ENCODE data around the gene LMTK3.

LMTK3 gene

DNA sequence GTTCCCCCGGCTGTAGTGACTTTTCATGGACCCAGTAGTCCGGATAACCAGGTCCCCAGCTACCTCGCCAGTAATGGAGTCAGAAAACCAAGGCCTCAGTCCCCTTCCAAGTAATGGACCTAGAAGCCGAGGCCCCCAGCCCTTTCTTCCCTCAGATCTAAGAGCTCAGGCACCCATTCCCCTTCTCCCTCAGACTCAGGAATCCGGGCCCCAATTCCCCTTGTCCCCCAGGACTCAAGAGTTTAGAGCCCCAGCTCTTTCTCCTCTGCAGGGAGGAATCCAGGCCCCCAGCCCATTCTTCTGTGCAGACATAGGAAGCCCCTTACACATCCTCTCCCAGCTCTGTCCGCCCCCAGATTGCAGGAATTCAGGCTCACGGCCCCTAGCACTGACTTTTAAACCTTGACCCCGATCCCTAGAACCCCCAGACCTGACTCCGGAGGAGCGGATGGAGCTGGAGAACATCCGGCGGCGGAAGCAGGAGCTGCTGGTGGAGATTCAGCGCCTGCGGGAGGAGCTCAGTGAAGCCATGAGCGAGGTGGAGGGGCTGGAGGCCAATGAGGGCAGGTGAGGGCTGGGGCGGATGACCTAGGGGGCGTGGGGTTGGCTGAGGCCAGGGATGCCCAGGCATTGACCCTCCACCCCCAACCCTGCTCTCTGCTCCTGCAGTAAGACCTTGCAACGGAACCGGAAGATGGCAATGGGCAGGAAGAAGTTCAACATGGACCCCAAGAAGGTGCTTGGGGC is 41.5 kb downstream of the LMTK3 start:
- DNase-seq, result no peak

DNA sequence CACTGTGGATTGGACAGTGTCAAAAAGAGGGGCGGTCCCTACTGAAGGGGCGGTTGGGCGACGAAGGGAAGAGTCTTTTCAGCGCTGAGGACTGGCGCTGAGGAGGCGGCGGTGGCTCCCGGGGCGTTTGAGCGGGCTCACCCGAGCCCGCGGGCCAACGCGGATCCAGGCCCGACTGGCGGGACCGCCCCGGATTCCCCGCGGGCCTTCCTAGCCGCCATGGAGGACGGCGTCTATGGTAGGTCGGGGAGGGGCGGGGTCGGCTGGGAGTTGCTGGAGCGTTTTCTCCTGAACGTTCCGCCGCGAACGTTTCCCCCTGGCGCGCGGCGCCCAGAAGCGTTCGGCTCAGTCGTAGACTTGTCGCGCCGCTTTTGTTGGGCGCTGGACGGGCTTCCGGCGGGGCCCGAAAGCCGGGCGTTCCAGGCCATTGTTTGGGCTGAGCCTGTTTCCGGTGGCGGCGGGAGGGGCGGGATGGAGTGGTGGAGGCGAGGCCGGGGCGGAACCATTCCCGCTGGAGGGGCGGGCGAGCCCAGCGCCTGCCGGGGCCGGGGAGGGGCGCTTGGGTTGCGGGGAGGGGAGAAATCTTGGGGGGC is 42.2 kb downstream of the LMTK3 start, which contains the start of gene CYTH2:
Gene CYTH2 (plus strand): TSS at position 81 of the 593 bp plus-strand sequence. CDS start 139 bp downstream, at position 220.
- peak; percentile 54 for DNase-seq

DNA sequence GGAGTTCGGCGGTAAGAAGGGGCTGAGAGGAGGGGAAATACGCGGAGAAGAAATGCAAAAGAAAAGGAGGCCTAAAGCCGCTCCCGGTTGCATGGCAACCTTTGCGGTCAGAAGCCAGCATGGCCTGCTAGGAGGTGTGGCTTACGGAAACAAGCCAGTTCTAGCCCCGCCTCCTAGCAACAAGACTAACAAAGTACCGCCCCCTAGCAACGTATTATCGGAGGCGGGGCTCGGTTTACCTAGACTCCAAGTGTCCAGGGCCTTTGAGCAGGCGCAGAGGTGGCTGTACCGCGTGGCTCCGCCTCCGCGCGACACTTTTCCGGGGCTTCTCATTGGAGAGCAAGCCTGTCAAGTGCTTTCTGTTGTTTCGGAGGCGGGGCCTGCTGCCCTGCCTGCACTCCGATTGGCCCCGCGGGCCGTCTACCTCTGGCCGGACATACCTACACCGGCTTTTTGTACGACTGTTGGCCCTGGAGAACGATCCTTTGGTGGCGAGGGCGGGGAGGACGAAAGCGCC is 42.8 kb downstream of the LMTK3 start:
- DNase-seq, result peak; percentile 99

DNA sequence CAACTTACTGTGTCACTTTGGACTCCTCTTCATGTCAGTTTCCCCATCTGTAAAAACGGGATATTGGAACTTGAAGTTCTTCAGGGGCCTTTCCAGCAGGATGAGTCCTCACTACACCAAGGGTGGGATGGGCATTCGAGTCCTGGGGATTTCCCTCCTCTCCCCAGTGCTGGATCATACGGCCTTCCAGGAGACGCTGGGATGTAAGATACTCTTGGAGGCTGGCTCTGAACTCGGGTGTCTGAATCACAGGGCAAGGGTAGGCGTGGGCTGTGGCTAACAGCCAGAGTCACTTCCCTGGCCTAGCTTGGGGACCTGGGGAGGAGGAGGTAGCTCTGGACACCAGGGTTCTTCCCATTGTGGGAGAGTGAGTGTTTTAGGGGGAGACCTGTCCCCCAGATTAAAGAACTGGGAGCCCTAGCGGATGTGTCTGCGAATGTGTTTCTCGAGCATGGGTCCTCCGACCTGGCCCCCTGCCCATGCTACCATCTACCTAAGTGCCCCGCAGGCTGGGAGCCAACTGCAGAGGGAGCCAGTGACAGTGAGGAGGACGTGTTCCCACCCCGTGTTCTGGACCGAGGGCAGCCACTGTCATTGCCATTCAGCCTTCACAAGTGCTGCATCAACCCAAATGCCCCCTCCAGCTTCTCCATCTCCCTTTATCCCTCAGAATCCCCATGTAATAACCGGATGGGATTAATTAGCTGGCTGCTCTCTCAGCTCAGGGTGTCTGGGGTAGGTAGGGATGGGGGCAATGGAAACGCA is 44.9 kb downstream of the LMTK3 start:
- peak; percentile 42 for DNase-seq

DNA sequence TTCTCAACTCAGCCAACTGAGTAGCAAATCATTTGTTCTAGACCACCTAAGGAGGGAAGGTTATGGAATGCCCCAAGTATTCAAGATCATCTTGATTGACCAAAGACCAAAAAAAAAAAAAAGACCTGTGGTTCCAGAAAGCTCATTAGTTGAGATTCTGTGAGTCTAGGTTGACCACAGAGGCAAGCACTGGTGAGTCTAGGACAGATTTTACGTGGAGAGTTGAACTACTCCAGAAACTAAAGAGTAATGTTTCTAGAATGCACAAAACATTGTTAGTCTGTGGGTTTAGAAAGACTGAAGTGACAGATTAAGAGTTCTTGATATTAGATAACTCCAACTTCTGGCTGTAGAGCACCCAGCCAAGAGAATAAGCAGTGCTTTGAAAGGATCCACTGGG is 46.4 kb downstream of the LMTK3 start:
- no peak for DNase-seq

DNA sequence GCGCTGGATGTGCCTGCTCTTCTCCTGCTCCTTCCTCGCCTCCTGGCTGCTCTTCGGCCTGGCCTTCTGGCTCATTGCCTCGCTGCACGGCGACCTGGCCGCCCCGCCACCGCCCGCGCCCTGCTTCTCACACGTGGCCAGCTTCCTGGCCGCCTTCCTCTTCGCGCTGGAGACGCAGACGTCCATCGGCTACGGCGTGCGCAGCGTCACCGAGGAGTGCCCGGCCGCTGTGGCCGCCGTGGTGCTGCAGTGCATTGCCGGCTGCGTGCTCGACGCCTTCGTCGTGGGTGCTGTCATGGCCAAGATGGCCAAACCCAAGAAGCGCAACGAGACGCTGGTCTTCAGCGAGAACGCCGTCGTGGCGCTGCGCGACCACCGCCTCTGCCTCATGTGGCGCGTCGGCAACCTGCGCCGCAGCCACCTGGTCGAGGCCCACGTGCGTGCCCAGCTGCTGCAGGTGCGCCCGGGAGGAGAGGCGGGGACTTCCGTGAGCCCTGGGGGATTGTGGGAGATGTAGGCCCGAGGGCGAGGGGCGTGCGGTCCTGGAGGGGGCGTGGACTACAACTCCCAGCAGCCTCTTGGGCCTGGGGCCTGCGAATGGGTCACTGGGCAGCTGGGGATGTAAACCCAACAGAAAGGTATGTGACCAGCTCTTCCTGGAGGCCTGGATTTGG is 49.5 kb downstream of the LMTK3 start:
- DNase-seq, result no peak

DNA sequence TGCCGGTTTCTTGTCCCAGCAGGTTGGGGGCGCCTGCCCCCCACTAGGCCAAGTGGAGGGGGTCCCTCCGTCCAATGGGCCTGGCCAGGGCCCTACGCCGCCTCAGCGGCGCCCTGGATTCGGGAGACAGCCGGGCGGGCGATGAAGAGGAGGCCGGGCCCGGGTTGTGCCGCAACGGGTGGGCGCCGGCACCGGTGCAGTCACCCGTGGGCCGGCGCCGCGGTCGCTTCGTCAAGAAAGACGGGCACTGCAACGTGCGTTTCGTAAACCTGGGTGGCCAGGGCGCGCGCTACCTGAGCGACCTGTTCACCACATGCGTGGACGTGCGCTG is 50.0 kb downstream of the LMTK3 start:
- DNase-seq, result no peak

DNA sequence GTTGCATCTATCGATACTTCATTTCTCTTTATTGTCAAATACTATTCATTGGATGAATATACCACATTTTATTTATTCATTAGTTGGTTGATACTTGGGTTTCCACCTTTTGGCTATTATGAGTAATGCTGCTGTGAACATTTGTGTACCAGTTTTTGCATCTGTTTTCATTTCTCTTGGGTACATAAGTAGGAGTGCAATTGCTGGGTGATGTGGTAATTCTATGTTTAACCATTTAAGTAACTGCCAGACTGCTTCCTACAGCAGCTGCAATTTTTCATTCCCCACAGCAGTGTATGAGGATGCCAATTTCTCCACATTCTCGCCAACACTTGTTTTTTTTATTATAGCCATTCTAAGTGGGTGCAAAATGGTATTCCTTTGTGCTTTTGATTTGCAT is 53.6 kb downstream of the LMTK3 start:
- DNase-seq, result no peak

DNA sequence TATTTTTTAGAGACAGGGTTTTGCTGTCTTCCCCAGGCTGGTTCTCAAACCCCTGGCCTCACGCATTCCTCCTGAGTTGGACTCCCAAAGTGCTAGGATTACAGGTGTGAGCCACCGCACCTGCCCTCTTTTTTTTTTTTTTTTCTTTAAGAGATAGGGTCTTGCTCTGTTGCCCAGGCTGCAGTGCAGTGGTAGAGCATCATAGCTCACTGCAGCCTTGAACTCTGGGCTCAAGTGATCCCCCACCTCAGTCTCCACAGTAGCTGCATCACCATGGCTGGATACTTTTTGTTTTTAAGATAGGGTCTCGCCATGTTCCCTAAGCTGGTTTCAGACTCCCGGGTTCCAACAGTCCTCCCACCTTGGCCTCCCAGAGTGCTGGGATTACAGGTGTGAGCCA is 54.8 kb downstream of the LMTK3 start:
- no peak for DNase-seq

DNA sequence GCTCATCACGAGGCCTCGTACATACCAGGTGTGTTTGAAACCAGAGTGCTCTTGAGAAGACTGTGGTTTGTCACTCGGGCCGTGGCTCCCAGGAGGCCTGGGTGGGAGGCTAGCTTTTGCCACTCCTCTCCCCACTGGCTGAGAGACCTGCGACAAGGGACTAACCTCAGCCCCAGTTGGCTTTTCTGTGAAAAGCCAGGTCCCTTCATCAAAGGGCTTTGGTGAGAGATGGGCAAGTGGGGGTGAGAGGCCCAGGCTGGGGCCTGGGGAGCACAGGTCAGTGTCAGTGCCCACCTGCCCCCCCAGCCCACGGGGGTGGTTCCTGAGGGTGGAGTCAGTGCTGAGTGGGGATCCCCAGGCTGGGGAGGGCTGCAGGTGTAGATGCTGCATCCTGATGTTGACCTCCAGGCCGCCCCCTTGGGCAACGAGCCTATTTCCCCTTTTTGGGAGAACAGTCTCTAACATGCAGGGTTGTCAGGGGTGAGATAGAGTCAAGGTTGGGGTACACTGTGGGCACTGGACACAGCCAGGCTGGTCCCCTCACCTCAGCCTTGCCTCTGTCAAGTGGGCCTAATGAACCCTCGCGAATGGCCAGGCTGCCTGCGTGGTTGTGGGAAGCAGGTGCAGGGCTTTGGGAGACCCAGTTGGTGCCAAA is 55.6 kb downstream of the LMTK3 start:
- DNase-seq, result no peak

DNA sequence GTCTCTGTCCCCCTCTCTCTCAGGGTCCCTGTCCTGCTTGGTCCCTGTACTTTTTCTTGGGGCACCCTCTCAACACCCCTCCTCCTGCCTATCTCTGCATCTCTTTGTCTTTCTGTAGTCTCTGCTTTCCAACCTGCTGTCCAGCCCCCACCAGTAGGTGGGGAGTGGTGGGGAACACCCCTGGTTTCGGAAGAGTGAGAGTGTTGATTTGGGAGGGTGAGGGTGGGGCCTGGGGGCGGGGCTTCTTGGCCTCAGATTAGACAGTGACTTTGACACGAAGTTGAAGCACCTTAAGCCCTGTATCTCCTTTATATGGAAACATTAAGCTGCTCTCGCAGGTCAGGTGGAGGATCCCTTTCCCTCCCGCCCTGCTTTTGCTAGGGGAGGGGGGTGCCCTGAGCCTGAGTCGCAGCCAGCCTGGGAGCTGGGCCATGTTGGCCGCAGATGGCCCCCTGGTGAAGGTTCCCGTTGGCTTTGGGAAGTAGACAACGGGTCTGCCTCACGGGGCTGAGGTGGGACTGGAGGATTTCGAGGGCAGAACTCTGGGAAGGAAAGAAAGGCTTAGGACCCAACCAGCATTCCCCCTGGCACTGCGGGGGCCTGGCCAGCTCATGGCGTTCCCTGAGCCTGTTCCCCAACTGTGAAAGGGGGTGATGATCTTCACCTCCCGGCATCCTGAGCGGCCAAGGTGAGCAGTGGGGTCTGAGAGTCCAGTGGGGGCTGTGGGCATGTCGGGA is 56.3 kb downstream of the LMTK3 start, which contains the start of gene KCNJ14:
Gene KCNJ14 (plus strand): TSS at position 404 of the 737 bp plus-strand sequence. CDS start 6,151 bp downstream, outside the sequence.
- no peak for DNase-seq

DNA sequence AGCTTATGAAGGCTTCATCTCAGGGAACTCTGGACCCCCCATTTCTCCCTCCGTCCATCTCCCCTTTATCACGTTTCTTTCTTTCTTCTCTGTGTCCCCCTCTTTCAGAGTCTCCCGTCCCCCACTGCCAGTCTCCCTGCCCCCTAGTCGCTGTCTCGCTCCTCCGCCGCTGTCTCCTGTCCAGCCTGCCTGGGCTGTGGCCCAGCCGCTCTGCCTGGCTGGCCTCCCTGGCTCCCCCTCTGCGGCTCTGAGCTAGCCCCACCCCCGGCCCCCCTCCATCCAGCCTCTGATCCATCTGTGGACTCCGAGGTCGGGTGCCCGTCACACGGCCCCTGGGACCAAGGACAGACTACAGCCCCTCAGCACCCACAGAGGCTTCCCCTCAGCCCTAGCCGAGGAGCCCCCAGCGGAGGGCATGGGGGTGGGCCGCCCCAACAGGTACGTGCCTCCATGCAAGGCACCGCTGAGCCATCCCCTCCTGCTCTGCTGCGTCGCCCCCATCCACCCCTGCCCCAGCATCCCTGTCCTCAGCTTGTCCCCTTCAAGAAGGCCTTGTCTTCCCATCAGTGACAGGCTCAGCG is 57.4 kb downstream of the LMTK3 start:
- DNase-seq, result no peak

DNA sequence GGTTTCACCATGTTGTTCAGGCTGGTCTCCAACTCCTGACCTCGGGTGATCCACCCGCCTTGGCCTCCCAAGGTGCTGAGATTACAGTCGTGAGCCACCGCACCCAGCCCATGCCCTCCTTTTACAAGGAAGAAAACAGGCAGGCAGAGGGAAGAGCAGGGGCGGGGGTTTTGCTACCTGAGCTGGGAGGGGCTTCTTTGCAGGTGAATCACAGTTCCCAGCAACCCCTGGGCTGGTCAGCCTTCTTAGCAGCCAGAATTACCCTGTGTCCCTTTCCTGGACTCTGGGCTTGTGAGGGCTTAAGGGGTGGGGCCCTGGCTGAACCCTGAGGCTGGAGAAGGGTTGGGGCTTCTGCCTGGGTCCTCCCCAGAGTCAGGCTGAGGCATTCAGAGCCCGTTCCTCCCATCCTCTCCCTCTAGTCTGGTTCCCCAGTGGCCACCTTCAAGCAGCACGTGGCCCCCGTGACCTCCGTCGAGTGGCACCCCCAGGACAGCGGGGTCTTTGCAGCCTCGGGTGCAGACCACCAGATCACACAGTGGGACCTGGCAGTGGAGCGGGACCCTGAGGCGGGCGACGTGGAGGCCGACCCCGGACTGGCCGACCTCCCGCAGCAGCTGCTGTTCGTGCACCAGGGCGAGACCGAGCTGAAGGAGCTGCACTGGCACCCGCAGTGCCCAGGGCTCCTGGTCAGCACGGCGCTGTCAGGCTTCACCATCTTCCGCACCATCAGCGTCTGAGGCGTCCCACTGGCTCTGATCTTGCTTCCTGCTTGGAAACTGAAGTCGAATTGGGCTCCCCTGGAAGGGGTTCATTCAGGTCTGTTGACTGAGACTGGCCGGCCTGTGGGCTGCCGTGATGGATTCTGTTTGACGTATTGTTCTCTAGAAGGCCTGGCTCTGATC is 59.1 kb downstream of the LMTK3 start:
- DNase-seq, result no peak

DNA sequence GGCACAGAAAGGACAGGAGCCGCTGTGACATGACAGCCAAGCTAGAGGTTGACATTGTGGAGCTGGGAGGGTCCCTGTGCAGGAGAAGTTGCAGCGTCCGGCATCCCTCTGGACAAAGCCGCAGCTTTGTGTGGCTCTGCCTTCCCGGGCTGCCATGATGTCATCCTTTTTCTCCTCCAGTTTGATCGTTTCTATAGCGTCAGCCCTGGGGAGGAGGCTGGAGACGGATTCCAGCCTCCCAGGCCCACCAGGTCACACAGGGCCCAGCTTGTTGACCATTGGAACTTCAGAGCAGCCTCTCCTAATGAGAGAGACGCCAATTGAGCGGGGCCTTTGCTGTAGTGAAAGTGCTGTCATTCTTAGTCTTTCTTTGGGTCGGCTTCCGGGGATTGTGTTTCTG is 60.0 kb downstream of the LMTK3 start:
- no peak for DNase-seq

DNA sequence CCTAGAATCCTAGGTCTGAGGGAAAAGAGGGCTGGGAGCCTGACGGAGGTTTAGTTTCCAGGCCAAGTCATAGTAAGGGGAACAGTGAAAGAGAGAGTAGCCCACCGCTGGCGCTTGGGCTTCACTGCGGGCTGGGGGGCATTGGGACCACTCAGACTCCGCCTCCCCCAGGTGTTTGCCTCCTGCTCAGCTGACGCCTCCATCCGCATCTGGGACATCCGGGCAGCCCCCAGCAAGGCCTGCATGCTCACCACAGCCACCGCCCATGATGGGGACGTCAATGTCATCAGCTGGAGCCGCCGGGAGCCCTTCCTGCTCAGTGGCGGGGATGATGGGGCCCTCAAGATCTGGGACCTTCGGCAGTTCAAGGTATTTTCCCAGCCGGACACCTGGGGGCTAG is 60.8 kb downstream of the LMTK3 start:
- DNase-seq, result no peak

DNA sequence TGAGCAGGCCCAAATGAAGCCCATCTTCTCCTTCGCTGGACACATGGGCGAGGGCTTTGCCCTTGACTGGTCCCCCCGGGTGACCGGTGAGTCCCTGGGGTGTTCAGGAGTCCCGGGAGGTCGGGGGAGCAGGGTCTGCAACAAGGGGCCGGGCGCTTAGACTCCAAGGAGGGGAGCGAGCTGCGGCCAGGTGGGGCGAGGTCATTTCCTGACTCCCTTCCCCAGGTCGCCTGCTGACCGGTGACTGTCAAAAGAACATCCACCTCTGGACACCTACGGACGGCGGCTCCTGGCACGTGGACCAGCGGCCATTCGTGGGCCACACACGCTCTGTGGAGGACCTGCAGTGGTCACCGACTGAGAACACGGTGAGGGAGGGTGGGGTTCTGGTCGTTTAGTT is 61.2 kb downstream of the LMTK3 start:
- no peak for DNase-seq

DNA sequence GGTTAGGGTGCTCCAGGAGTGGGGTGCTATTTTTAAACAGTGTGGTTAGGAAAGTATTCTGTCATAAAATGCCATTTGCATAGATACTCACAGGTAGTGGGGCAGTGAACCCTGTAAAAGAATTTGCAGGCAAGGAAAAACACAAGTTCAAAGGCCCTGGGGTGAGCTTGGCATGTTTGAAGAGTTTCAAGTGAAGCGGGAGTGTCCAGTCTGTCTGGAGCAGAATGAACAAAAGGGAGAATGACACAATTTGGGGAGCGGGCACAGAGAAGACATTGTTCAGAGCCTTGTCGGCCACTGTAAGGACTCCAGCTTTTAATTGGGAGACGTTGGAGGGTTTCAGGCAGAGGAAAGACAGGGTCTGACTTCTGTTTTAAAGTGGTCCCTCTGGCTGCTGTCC is 63.1 kb downstream of the LMTK3 start:
- DNase-seq, result no peak

DNA sequence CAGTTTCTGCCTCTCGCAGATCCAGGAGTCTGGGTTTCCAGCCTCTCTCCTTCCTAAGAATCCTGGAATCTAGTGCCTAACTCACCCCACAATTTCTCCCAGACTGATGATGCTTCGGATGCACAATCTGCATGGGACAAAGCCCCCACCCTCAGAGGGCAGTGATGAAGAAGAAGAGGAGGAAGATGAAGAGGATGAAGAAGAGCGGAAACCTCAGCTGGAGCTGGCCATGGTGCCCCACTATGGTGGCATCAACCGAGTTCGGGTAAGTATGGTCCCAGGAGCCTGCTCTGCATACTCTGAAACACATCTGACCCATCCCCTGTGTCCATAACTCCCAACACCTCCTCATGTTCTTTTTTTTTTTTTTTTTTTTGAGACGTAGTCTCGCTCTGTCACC is 65.1 kb downstream of the LMTK3 start:
- DNase-seq, result no peak

DNA sequence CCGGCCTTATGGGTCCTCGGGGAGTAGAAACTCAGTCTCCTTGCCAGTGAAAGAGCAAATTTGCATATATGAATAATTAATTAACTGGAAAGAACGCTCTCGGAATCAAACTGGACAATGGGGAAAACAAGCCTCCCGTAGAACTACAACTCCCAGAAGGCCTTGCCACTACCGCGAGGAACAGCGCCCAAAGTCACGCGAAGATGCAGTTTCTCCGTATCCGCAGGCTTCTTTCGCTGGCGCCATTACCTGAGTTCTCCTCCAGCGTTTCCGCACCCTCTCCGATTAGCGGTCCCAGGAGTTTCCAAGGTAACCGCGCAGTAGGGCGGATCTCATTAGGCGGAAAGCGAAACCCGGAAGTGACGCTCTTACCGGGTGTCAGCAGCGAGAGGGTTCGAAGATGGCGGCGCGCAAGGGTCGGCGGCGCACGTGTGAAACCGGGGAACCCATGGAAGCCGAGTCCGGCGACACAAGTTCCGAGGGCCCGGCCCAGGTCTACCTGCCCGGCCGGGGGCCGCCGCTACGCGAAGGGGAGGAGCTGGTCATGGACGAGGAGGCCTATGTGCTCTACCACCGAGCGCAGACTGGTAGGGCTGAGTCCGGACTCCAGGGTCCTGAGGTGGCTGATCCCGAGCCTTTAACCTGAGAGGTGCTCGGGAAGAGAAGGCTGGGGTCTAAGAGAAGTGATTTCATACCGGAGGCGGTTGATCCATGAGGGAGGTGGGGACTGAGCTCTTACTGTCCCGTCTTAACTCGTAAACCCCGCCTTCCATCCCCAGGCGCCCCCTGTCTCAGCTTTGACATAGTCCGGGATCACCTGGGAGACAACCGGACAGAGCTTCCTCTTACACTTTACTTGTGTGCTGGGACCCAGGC is 65.8 kb downstream of the LMTK3 start, which contains the start of gene GRWD1:
Gene GRWD1 (plus strand): TSS at position 378 of the 876 bp plus-strand sequence. CDS start 23 bp downstream, at position 401.
- DNase-seq, result peak; percentile 98
